Measurements from ENCODE around the gene SIRT4. TPM values are rescaled to one million over a fixed set of nuclear protein-coding genes. Genes with fewer than 3 reads are reported as not detected.
"Not testable (repeated sequence)": the region's sequence is repeated elsewhere in the genome, so short reads cannot be mapped to it uniquely, and the experiment has no call there.

The SIRT4 gene
- total RNA-seq (2021) (3.2 and 3.6 TPM in 2 replicates), Bru-seq, nascent RNA (percentile 34 among the genes with signal in this experiment), BruChase-seq, experiment 1, labeled RNA remaining after a 2-hour chase (percentile 32 among the genes with signal in this experiment), BruChase-seq, experiment 2, labeled RNA remaining after a 6-hour chase (percentile 36 among the genes with signal in this experiment)
- long read RNA-seq, partial matches to known transcripts: 1 of 5 reads
- long read RNA-seq, other reads (novel, unspliced or antisense): 1 of 5 reads

- TF ChIP-seq, protein P1, sequence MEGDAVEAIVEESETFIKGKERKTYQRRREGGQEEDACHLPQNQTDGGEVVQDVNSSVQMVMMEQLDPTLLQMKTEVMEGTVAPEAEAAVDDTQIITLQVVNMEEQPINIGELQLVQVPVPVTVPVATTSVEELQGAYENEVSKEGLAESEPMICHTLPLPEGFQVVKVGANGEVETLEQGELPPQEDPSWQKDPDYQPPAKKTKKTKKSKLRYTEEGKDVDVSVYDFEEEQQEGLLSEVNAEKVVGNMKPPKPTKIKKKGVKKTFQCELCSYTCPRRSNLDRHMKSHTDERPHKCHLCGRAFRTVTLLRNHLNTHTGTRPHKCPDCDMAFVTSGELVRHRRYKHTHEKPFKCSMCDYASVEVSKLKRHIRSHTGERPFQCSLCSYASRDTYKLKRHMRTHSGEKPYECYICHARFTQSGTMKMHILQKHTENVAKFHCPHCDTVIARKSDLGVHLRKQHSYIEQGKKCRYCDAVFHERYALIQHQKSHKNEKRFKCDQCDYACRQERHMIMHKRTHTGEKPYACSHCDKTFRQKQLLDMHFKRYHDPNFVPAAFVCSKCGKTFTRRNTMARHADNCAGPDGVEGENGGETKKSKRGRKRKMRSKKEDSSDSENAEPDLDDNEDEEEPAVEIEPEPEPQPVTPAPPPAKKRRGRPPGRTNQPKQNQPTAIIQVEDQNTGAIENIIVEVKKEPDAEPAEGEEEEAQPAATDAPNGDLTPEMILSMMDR (conservative IDR thresholded peaks at IDR 0.05): peak; percentile 85
- TF ChIP-seq EZH2 (IDR thresholded peaks at IDR 0.05; ENCODE audit: low read depth): no peak
These were observed at the start of gene SIRT4 for GRCh38 chr12:120301962-120302815. Gene SIRT4, plus strand, starts transcription at chr12:120302321. Its CDS starts 1,241 bp downstream, at chr12:120303562.

DNA sequence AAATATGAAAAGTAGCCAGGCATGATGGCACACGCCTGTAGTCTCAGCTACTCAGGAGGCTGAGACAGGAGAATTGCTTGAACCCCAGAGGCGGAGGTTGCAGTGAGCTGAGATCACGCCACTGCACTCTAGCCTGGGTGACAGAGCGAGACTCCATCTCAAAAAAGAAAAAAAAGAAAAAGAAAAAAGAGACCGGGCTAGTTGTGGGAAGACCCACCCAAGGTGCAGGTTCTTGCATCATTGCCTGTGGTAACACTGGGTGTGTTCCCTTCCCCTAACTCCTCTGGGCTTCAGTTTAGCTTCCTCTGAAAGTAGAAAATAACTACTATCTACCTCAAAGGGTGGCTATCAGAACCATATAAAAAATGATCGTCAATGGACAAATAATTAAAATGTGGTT is 48.8 kb upstream of the SIRT4 start:
- CTCF ChIA-PET, DNase-seq: not testable (repeated sequence)

More at GRCh38 chr12:120301962-120302815, at the start of gene SIRT4:
- no peaks in the 10 kb centered on the region for H3F3A ChIP-seq (ENCODE audit: insufficient read depth, low read depth)
- H3K27ac ChIP-seq: no peak within 1 kb of the TSS
- H3K79me2 ChIP-seq (ENCODE audit: low read depth): no peaks in the 10 kb centered on the region
- H2AFZ ChIP-seq: peak within 1 kb of the TSS; percentile 100
- peak; percentile 78 to 82 for DNase-seq
- H3K4me2 ChIP-seq: peak within 1 kb of the TSS; percentile 92
- H3K36me3 ChIP-seq (ENCODE audit: low read depth): no peaks in the 10 kb centered on the region
- TSS peak; percentile 67 for BruUV-seq (replicated peaks)
- H3K9me3 ChIP-seq (ENCODE audit: insufficient read depth, low read depth): no peaks in the 10 kb centered on the region
- no peaks in the 10 kb centered on the region for H3K27me3 ChIP-seq (ENCODE audit: insufficient read depth, low read depth)
- ChIA-PET POLR2A (ENCODE audit: unreplicated experiment) (interaction anchor here (0.6 to 1.3 kb wide), 6 partner anchors 9 to 680 kb away, joined by 3 to 14 read pairs (median 8); partner anchors contain the start of genes RNU4-1 and RNU4-2), CTCF (interaction anchor here (0.7 to 1.3 kb wide), 9 partner anchors 8 to 414 kb away, joined by 3 to 15 read pairs (median 6); partner anchors contain the start of genes PLA2G1B, RNU4-1, RNU4-2 and RPLP0)
- H3K4me1 ChIP-seq (replicated peaks; ENCODE audit: insufficient read depth): no peaks in the 10 kb centered on the region
- peak within 1 kb of the TSS; percentile 74 for H3K4me3 ChIP-seq
- no peaks in the 10 kb centered on the region for H3K9me2 ChIP-seq (ENCODE audit: insufficient read depth)
- no peaks in the 10 kb centered on the region for H4K20me1 ChIP-seq (ENCODE audit: insufficient read depth)
- intact Hi-C loops (cut with micrococcal nuclease; ENCODE audit: unreplicated experiment): loop anchor here (1.0 kb wide), 1 partner anchor 15 kb away; no protein-coding TSS in a partner anchor

GRCh38 chr12:120254809-120255208 is 47.3 kb upstream of the SIRT4 start:
- H3K79me2 ChIP-seq (ENCODE audit: low read depth): peaks cover 93% of the 10 kb centered on the region

More for the DNA sequence above, 48.8 kb upstream of the SIRT4 start:
- POLR2A ChIA-PET (ENCODE audit: unreplicated experiment); H3K4me3 ChIP-seq; H3K27me3 ChIP-seq (ENCODE audit: insufficient read depth, low read depth); H3K27ac ChIP-seq; H3K9me3 ChIP-seq (ENCODE audit: insufficient read depth, low read depth); BruUV-seq (replicated peaks); H3K4me2 ChIP-seq; H3K9me2 ChIP-seq (ENCODE audit: insufficient read depth); H3F3A ChIP-seq (ENCODE audit: insufficient read depth, low read depth); intact Hi-C loops (cut with micrococcal nuclease; ENCODE audit: unreplicated experiment); H3K36me3 ChIP-seq (ENCODE audit: low read depth); H2AFZ ChIP-seq: not testable (repeated sequence)
- peaks cover 90% of the 10 kb centered on the region for H3K79me2 ChIP-seq (ENCODE audit: low read depth)
- peaks cover 21% of the 10 kb centered on the region for H4K20me1 ChIP-seq (ENCODE audit: insufficient read depth)
- H3K4me1 ChIP-seq (replicated peaks; ENCODE audit: insufficient read depth): peaks cover 13% of the 10 kb centered on the region

More at GRCh38 chr12:120254809-120255208, 47.3 kb upstream of the SIRT4 start:
- no peak for DNase-seq
- no peak overlapping the region for H2AFZ ChIP-seq
- no peaks in the 10 kb centered on the region; the same call in none of the 2 replicates for H3F3A ChIP-seq (ENCODE audit: insufficient read depth, low read depth)
- H3K27ac ChIP-seq: no peak overlapping the region
- CTCF ChIA-PET: no interaction called here
- H3K9me2 ChIP-seq (ENCODE audit: insufficient read depth): no peaks in the 10 kb centered on the region
- intact Hi-C loops (cut with micrococcal nuclease; ENCODE audit: unreplicated experiment): no loop called here
- no peaks in the 10 kb centered on the region for H3K36me3 ChIP-seq (ENCODE audit: low read depth)
- peaks cover 21% of the 10 kb centered on the region for H4K20me1 ChIP-seq (ENCODE audit: insufficient read depth)
- no peak for TF ChIP-seq EZH2 (IDR thresholded peaks at IDR 0.05; ENCODE audit: low read depth)
- TF ChIP-seq, protein P1 (conservative IDR thresholded peaks at IDR 0.05): no peak
- H3K9me3 ChIP-seq (ENCODE audit: insufficient read depth, low read depth): no peaks in the 10 kb centered on the region
- no TSS peak for BruUV-seq (replicated peaks)
- H3K4me3 ChIP-seq: no peak overlapping the region
- POLR2A ChIA-PET (ENCODE audit: unreplicated experiment): no interaction called here
- no peak overlapping the region for H3K4me2 ChIP-seq
- peaks cover 20% of the 10 kb centered on the region for H3K4me1 ChIP-seq (replicated peaks; ENCODE audit: insufficient read depth)
- no peaks in the 10 kb centered on the region for H3K27me3 ChIP-seq (ENCODE audit: insufficient read depth, low read depth)

All from PC-9 (cell line).